HG03432 (cell line): Measurements from ENCODE around the gene ICA1.
"Not testable (repeated sequence)": the region's sequence is repeated elsewhere in the genome, so short reads cannot be mapped to it uniquely, and the experiment has no call there.

Experiments used
- ATAC-seq: cut with Tn5 transposase; IDR thresholded peaks from one replicate; pipeline ENCODE4 v1.9.1; 2021; ENCODE audit warnings: mild to moderate bottlenecking, moderate library complexity; ENCODE audit not compliant: unreplicated experiment

The ICA1 gene

DNA sequence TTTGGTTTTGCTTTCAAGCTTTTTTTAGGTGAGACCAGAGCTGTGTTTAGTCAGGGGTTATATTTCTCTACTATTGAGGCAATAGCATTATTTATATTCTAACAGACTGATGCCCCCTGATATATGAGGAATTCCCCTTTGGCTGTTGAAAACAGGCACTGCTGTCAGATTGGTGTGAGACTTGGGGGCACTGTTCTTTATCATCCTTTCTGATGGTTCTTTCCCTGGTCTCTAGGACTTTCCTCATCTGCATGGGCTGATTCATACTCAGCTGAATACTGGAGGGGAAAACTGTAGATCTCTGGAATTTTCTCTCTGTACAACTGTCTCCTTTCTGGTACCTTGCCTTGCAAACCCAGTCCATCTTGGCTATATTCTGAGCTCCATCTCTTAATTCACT lies 10.0 kb upstream of the ICA1 start:
- ATAC-seq, result no peak

- ATAC-seq, result no peak
Measured at GRCh38 chr7:8263048-8263447, 1.1 kb upstream of the ICA1 start.

DNA sequence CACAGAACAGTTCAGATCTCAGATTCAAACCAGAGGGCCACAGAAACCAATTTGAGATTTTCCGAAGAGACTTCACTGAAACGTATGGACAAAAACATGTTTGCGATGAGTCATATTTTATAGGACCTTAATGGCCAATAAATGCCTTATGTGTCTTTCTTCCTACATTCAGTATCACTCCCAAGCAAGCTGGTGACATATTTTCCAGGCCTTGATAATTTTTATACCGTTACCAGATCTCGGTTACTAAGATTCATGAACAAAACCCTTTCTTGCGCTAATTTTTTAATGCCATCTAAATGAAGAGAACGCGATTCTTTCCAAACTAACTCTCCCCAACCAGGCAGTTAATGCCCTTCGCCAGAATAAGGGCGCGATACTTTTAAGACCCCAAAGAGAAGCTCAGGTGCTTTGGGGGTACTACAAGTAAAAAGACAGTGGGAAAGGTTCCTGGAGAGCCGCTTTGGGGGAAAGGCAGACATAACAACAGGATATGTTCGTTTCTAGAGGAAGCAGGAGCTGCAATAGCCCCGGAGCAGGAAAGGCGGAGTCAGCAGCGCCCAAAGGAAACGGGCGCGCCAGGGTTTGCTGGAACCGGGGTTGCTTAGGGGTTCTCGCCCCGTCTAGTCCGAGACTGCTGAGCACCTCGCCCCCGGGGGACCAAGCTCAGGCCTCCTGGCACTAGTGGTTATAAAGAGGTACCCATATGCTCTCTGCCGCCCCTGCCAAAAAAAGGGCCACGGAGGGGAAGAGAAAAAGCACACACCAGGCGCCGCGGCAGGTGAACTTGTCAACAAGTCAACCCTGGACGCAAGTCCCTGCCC lies 884 bp downstream of the ICA1 start:
- ATAC-seq, result peak; percentile 27

- no peak for ATAC-seq
Measured at GRCh38 chr7:8259586-8260222, 2.3 kb downstream of the ICA1 start.

- no peak for ATAC-seq
Measured at GRCh38 chr7:8258734-8259133, 3.2 kb downstream of the ICA1 start.

GRCh38 chr7:8258166-8258565 lies 3.8 kb downstream of the ICA1 start:
- no peak for ATAC-seq

- ATAC-seq, result no peak
Measured at GRCh38 chr7:8255680-8256655, 6.0 kb downstream of the ICA1 start.

- ATAC-seq, result no peak
Measured at GRCh38 chr7:8254667-8255066, 7.3 kb downstream of the ICA1 start.

GRCh38 chr7:8254215-8254614 lies 7.8 kb downstream of the ICA1 start:
- ATAC-seq, result no peak

DNA sequence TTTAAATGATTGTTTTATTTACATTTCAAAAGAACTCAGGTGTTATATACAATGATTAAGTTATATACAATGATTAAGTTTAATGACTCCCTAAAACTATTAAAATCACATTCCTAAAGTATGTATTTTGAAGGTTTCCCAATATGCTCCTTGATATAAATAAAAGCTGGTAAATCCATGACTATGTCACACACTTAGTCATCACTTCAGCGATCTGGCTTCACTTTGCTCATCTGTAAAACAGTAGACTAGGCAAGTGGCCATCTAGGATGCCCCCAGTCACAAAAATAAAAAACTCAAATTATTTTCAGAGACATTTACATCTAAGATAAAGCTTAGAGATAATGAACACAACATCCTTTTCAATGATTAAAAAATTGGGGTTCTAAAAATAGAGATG lies 10.8 kb downstream of the ICA1 start:
- no peak for ATAC-seq

- ATAC-seq, result no peak
Measured at GRCh38 chr7:8250547-8250946, 11.4 kb downstream of the ICA1 start.

- ATAC-seq, result no peak
Measured at GRCh38 chr7:8249121-8249520, 12.8 kb downstream of the ICA1 start.

DNA sequence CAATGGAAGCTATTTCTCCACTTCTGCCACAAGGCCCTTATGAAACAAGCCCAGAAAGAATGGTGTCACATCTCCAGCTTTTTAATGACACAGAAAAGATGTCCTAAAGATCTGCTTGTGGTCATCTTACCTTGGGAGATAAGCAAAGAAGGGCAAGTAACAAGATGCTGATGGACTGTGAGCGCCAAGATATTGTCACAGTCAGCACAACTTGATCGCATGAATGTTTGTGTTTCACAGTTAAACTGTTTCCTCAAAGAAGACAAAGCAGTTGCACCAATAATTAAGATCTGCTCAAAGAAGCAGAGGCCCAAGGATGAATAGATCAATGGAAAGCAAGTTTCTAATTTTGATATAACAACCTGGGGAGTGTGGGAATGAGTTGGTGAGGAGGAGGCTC lies 15.9 kb downstream of the ICA1 start:
- no peak for ATAC-seq

GRCh38 chr7:8245032-8245431 lies 16.9 kb downstream of the ICA1 start:
- not testable (repeated sequence) for ATAC-seq

DNA sequence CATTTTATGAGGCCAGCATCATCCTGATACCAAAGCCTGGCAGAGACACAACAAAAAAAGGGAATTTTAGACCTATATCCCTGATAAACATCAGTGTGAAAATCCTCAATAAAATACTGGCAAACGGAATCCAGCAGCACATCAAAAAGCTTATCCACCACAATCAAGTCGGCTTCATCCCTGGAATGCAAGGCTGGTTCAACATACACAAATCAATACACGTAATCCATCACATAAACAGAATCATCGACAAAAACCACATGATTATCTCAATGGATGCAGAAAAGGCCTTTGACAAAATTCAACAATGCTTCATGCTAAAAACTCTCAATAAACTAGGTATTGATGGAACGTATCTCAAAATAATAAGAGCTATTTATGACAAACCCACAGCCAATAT lies 18.9 kb downstream of the ICA1 start:
- not testable (repeated sequence) for ATAC-seq

GRCh38 chr7:8239702-8240362 lies 22.1 kb downstream of the ICA1 start:
- ATAC-seq, result not testable (repeated sequence)

DNA sequence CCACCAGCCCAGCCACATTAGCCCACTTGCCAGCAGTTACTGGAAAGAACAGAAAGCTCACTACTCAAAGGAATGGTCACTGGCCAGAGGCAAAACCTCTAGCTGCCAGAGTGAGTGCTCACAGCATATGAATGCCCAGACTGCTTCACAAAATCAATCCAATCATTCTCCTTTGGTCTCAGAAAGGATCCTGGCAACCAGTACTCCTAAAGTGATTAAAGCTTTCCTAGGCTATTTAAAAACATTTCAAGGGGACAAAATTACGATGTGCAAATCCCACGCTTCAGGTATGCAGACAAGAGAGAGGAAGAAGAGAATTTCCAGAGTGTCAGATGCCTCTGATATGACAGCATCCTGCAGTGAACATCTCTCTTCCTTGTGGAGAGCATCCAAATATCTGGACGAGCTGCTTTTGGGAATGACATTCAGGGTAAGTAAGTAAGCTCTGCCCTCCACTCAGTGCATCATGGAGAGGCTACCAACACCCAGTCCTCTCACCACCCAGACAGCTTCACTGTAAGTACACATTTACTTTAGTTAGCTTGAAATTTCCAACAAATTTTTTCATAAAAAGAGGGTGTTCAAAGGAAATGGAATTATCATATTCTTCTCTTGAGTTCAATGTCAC lies 25.1 kb downstream of the ICA1 start:
- ATAC-seq, result no peak

DNA sequence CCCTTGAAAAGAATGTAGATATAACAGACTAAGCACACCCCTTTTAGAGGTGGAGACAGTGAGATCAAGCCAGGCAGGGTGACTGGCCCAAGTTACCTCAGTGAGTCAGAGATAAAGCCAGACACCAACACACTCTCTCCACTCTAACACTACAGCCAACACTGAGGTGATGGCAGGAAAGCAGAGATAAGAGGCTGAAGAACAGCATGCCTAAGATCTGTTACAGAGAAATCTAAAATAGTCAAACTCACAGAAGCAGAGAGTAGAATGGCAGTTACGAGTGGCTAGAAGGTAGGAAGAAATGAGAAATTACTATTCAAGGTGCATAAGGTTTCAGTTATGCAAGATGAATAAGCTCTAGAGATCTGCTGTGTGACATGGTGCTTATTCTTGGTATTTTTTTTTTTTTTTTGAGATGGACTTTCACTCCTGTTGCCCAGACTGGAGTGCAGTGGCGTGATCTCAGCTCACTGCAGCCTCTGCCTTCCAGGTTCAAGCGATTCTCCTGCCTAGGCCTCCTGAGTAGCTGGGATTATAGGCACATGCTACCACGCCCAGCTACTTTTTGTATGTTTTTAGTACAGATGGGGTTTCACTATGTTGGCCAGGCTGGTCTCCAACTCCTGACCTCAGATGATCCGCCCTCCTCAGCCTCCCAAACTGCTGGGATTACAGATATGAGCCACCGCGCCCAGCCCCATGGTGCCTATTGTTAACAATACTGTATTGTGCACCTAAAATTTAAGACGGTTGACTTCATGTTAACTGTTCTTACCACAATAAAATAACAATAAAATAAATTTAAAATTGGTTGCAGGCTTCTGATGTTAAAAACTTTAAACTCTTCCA lies 28.7 kb downstream of the ICA1 start:
- ATAC-seq, result peak; percentile 70

- no peak for ATAC-seq
Measured at GRCh38 chr7:8229927-8230326, 32.0 kb downstream of the ICA1 start.
